GM06990 (cell line): ENCODE data around the gene KRT3.

Source experiments
- DNase-seq: peaks from one replicate; pipeline ENCODE4 v3.0.0-alpha.2; 2011; ENCODE audit not compliant: insufficient read length; ENCODE audit errors: extremely low read depth
- H3K27me3 ChIP-seq: replicated peaks from 2 replicates; pipeline ENCODE4 v1.6.0; 2011; ENCODE audit warnings: low read length; ENCODE audit not compliant: control insufficient read depth, insufficient read depth
- H3K36me3 ChIP-seq: 2 replicates; pipeline ENCODE4 v1.5.1; 2011; ENCODE audit warnings: low read length; ENCODE audit not compliant: control insufficient read depth, insufficient read depth
- H3K4me3 ChIP-seq: replicated peaks from 2 replicates; pipeline ENCODE4 v1.5.1; 2011; ENCODE audit warnings: low read depth, mild to moderate bottlenecking, control low read depth, low read length
- CTCF ChIP-seq: IDR thresholded peaks from 2 replicates; pipeline ENCODE4 v1.5.1; 2011; ENCODE audit warnings: low read length, control low read depth, mild to moderate bottlenecking, inconsistent platforms; ENCODE audit not compliant: insufficient read depth, poor library complexity, severe bottlenecking

Gene KRT3

GRCh38 chr12:52795694-52796428, at the start of gene KRT3:
TSS of gene KRT3 (minus strand) at chr12:52796117. CDS start at chr12:52796042, 75 bp downstream.
- no peak for DNase-seq
- Histone ChIP-seq H3K27me3 (no peaks in the 10 kb centered on the region; the same call in none of the 2 replicates), H3K36me3 (no peaks in the 10 kb centered on the region), H3K4me3 (no peak within 1 kb of the TSS)
- TF ChIP-seq CTCF: no peak

- Histone ChIP-seq H3K4me3 (no peak overlapping the region), H3K36me3 (no peaks in the 10 kb centered on the region), H3K27me3 (no peaks in the 10 kb centered on the region; the same call in none of the 2 replicates)
- TF ChIP-seq CTCF: no peak
- no peak for DNase-seq
Observed at GRCh38 chr12:52844386-52844785, 48.5 kb upstream of the KRT3 start.

- no peak for TF ChIP-seq CTCF
- Histone ChIP-seq H3K27me3 (no peaks in the 10 kb centered on the region; the same call in none of the 2 replicates), H3K4me3 (no peak overlapping the region)
Observed at GRCh38 chr12:52839436-52840105, 43.7 kb upstream of the KRT3 start.

GRCh38 chr12:52838609-52839435, 42.9 kb upstream of the KRT3 start:
- Histone ChIP-seq H3K4me3 (no peak overlapping the region), H3K27me3 (no peaks in the 10 kb centered on the region; the same call in none of the 2 replicates)
- no peak for DNase-seq

More at GRCh38 chr12:52839436-52840105, 43.7 kb upstream of the KRT3 start:
- no peak for DNase-seq
- H3K36me3 ChIP-seq: no peaks in the 10 kb centered on the region

More at GRCh38 chr12:52838609-52839435, 42.9 kb upstream of the KRT3 start:
- H3K36me3 ChIP-seq: no peaks in the 10 kb centered on the region
- TF ChIP-seq CTCF: no peak
